CD8-positive, alpha-beta memory T cell (primary cell): Measurements from ENCODE around the gene PRKAG3. TPM values are rescaled to one million over a fixed set of nuclear protein-coding genes. Genes with fewer than 3 reads are reported as not detected.

Experiments used
- CTCF ChIA-PET: fragments of 350-600 bp; sonication (Branson Sonifier 250); formaldehyde crosslinking; loops from one replicate; lab custom pipeline; 2021; ENCODE audit warnings: antibody characterized with exemption; lab: Charles Lee
- POLR2A ChIA-PET: fragments of 350-600 bp; sonication (Branson Sonifier 250); formaldehyde crosslinking; loops from one replicate; lab custom pipeline; 2021; ENCODE audit warnings: antibody characterized with exemption; lab: Charles Lee
- DNase-seq, 5 donors: peaks; one replicate each; pipeline versions ENCODE4 v3.0.0 to v3.0.0-alpha.2; 2020 to 2022; ENCODE audit warnings: mixed read lengths in 1 of 5
- H3K27ac ChIP-seq: one replicate; pipeline ENCODE4 v1.7.0; 2013; ENCODE audit warnings: low read depth, mild to moderate bottlenecking, low read length, moderate library complexity
- H3K27me3 ChIP-seq: 2 replicates; pipeline ENCODE4 v1.7.0; 2013; ENCODE audit warnings: low read length, mild to moderate bottlenecking; ENCODE audit not compliant: insufficient read depth, poor library complexity, severe bottlenecking
- H3K36me3 ChIP-seq: 2 replicates; pipeline ENCODE4 v1.7.0; 2013; ENCODE audit warnings: mild to moderate bottlenecking, low read length, moderate library complexity; ENCODE audit not compliant: insufficient read depth
- H3K4me1 ChIP-seq: 2 replicates; pipeline ENCODE4 v1.7.0; 2013; ENCODE audit warnings: mild to moderate bottlenecking, low read length, moderate library complexity; ENCODE audit not compliant: insufficient read depth
- H3K4me3 ChIP-seq: 2 replicates; pipeline ENCODE4 v1.7.0; 2013; ENCODE audit warnings: mild to moderate bottlenecking, low read length
- H3K9me3 ChIP-seq: 2 replicates; pipeline ENCODE4 v1.7.0; 2013; ENCODE audit warnings: mild to moderate bottlenecking, low read length
- H3K27ac Mint-ChIP-seq, 8 donors: one replicate each; pipeline ENCODE4 v1.8.0; 2020 to 2021; ENCODE audit warnings: mixed read lengths in 8 of 8, mild to moderate bottlenecking in 6 of 8, inconsistent platforms in 3 of 8, moderate library complexity in 3 of 8
- H3K27me3 Mint-ChIP-seq, 2 donors: one replicate each; pipeline ENCODE4 v1.8.0; 2020 to 2021; ENCODE audit warnings: mixed read lengths in 2 of 2, mild to moderate bottlenecking in 1 of 2, moderate library complexity in 1 of 2
- H3K36me3 Mint-ChIP-seq, 3 donors: one replicate each; pipeline ENCODE4 v1.8.0; 2020 to 2021; ENCODE audit warnings: mixed read lengths in 3 of 3, inconsistent platforms in 1 of 3, mild to moderate bottlenecking in 1 of 3
- H3K4me1 Mint-ChIP-seq, 3 donors: one replicate each; pipeline ENCODE4 v1.8.0; 2020 to 2021; ENCODE audit warnings: mixed read lengths in 3 of 3, inconsistent platforms in 1 of 3, mild to moderate bottlenecking in 1 of 3
- H3K4me3 Mint-ChIP-seq, 7 donors: one replicate each; pipeline ENCODE4 v1.8.0; 2020 to 2021; ENCODE audit warnings: mixed read lengths in 7 of 7, mild to moderate bottlenecking in 6 of 7, moderate library complexity in 4 of 7, inconsistent platforms in 2 of 7
- H3K9me3 Mint-ChIP-seq, 5 donors: one replicate each; pipeline ENCODE4 v1.8.0; 2020 to 2022; ENCODE audit warnings: mixed read lengths in 5 of 5, mild to moderate bottlenecking in 3 of 5, moderate library complexity in 2 of 5, inconsistent platforms in 1 of 5
- polyA plus RNA-seq: library from polyadenylated mRNA; unstranded; fragments of 300-500 nt; fragmentation: Illumina TruSeq; gene quantifications from one replicate; pipeline ENCODE4 v1.2.3, GENCODE V29; 2021
- total RNA-seq, 2 experiments: library from RNA; stranded (reverse); gene quantifications; one replicate each; pipeline ENCODE4 v1.2.3, GENCODE V29; 2021

The PRKAG3 gene
- total and polyA plus RNA-seq, 3 experiments from 2014 or later: not detected

DNA sequence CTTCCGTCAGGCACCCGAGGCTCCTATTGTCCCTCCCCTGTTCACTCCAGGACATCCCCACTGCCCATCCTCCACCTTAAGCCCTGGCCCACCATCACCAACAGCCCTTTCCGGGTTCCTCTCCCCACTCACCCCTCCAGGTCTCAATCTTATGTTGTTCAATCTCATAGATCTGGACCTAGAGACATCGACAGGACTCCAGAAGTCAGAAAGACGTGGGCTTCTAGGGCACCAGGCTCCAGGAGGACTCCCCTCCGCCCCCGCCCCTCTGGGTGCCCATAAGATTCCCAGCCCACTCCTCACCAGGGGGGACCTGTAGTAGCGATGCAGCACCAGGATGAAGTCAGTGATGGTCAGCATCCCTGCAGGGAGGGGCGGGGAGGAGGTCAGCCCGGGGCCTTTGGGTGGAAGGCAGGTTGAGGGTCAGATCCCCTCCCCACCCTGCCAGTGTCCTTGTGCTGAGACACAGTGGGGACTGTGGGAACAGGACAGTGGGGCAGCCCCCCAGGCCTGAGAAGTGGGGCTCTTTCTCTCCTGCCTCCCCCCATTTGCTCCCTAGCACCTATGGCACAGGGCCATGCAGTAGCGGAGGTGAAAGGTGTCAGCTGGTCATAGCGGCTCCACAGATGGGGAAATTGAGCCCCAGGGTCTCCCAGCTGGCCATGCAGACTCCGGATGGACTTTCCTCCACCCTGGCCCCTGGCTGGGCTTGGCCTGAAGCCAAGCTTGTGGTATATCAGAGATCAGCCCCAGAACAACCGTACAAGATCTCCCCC, 3.7 kb downstream of the PRKAG3 start:
- Histone ChIP-seq H3K36me3 (no peaks in the 10 kb centered on the region), H3K4me1 (no peaks in the 10 kb centered on the region), H3K27me3 (peaks cover under 1% of the 10 kb centered on the region), H3K4me3 (no peak overlapping the region), H3K9me3 (no peaks in the 10 kb centered on the region), H3K27ac (no peak overlapping the region)
- H3K27ac Mint-ChIP-seq: no peak overlapping the region
- ChIA-PET POLR2A (no interaction called here), CTCF (no interaction called here)
- peaks cover 0 to 2% (median 0%) of the 10 kb centered on the region in 5 donors for H3K9me3 Mint-ChIP-seq
- no peaks in the 10 kb centered on the region for H3K36me3 Mint-ChIP-seq
- no peaks in the 10 kb centered on the region for H3K4me1 Mint-ChIP-seq
- DNase-seq: no peak
- no peak overlapping the region for H3K4me3 Mint-ChIP-seq
- peaks cover 28 to 48% of the 10 kb centered on the region in 2 donors for H3K27me3 Mint-ChIP-seq

DNA sequence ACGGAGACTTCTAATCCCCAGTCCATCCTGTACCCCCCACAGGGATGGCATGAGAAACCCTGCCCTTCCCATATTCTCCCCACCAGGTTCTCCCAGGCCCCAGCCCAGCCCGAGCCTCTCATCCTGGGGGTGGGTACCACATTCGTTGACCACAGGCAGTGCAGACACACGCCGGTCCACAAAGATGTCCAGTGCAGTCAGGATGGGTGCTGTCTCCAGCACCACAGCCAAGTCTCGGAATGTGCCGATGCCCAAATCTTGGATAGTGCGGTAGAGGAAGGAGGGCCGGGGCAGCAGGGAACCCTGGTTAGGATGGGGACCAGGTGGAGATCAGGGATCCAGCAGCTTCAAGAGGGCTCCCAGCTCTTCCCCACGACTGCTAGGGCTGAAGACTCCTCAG, 4.8 kb downstream of the PRKAG3 start:
- H3K27ac Mint-ChIP-seq: no peak overlapping the region
- H3K27ac ChIP-seq: no peak overlapping the region
- no peaks in the 10 kb centered on the region for H3K9me3 ChIP-seq
- no peaks in the 10 kb centered on the region for H3K4me1 Mint-ChIP-seq
- no peaks in the 10 kb centered on the region for H3K36me3 ChIP-seq
- no peaks in the 10 kb centered on the region for H3K4me1 ChIP-seq
- ChIA-PET POLR2A (no interaction called here), CTCF (no interaction called here)
- peaks cover 0 to 2% (median 0%) of the 10 kb centered on the region in 5 donors for H3K9me3 Mint-ChIP-seq
- peaks cover 26 to 39% of the 10 kb centered on the region in 2 donors for H3K27me3 Mint-ChIP-seq
- H3K36me3 Mint-ChIP-seq: no peaks in the 10 kb centered on the region
- DNase-seq: no peak
- H3K4me3 Mint-ChIP-seq: no peak overlapping the region
- H3K4me3 ChIP-seq: no peak overlapping the region
- H3K27me3 ChIP-seq: no peaks in the 10 kb centered on the region

DNA sequence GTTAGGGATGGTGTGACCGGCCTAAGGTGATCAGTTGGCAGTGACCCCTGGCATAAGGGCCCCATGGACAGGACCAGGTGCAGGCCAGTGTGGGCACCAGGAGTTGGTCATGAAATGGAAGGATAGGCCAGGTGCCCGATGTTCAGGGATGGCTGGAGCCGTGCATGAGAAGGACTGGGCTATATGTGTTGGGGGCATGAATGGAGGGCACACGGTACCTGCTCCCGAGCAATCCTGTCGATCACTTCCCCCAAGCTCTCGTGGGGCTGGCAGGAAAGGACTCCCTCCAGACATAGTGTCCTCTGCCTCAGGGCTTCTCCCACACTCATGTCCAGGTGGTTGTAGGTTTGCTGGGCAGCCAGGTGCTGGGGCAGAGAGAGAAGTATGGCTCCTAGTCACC, 7.6 kb downstream of the PRKAG3 start:
- H3K27me3 Mint-ChIP-seq: peaks cover 23 to 35% of the 10 kb centered on the region in 2 donors
- DNase-seq: no peak
- H3K4me1 Mint-ChIP-seq: no peaks in the 10 kb centered on the region
- Histone ChIP-seq H3K36me3 (no peaks in the 10 kb centered on the region), H3K4me3 (no peak overlapping the region), H3K9me3 (no peaks in the 10 kb centered on the region), H3K27ac (no peak overlapping the region), H3K27me3 (no peaks in the 10 kb centered on the region), H3K4me1 (no peaks in the 10 kb centered on the region)
- CTCF ChIA-PET: no interaction called here
- no peaks in the 10 kb centered on the region for H3K36me3 Mint-ChIP-seq
- no peak overlapping the region for H3K4me3 Mint-ChIP-seq
- POLR2A ChIA-PET: no interaction called here
- H3K27ac Mint-ChIP-seq: no peak overlapping the region
- no peaks in the 10 kb centered on the region for H3K9me3 Mint-ChIP-seq

DNA sequence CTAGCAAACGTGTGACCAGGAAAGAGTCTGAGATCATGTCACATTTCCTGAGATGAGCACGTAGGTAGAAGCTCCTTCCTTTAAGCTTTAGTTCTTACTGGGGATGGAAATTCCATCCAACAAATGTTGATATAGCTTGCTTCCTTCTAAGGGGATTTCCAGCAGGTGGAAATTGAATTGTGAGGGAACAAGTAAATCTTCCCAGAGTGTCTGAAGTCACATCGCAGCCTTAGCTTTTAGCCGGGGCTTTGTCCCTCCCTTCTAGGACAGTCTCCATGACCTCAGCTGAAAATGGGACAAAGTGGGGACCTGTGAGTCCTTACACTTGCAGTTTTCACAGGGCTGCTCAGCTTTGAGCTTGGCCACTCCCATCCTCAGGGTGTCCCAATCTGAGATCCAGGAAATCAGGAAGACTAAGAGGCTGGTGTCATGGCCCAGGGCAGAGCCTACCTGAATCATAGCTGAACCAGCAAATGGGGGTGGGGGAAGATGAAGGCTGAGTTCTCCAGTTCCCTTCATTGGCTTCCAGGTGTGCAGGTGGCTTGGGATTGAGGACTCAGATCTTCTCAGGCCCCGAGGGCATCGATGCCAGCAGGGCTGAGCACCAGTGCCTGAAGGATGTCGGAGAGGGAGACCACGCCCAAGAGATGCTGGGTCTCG, 8.3 kb downstream of the PRKAG3 start:
- Histone ChIP-seq H3K27ac (no peak overlapping the region), H3K27me3 (no peaks in the 10 kb centered on the region), H3K4me1 (no peaks in the 10 kb centered on the region), H3K4me3 (no peak overlapping the region), H3K9me3 (no peaks in the 10 kb centered on the region), H3K36me3 (no peaks in the 10 kb centered on the region)
- Mint-ChIP-seq H3K27me3 (peaks cover 21 to 29% of the 10 kb centered on the region in 2 donors), H3K27ac (no peak overlapping the region), H3K36me3 (no peaks in the 10 kb centered on the region), H3K4me3 (no peak overlapping the region), H3K9me3 (no peaks in the 10 kb centered on the region), H3K4me1 (no peaks in the 10 kb centered on the region)
- CTCF ChIA-PET: interaction anchor here (0.6 kb wide), 1 partner anchor 85 kb away, joined by 3 read pairs; no protein-coding TSS in a partner anchor
- POLR2A ChIA-PET: no interaction called here
- DNase-seq: no peak

DNA sequence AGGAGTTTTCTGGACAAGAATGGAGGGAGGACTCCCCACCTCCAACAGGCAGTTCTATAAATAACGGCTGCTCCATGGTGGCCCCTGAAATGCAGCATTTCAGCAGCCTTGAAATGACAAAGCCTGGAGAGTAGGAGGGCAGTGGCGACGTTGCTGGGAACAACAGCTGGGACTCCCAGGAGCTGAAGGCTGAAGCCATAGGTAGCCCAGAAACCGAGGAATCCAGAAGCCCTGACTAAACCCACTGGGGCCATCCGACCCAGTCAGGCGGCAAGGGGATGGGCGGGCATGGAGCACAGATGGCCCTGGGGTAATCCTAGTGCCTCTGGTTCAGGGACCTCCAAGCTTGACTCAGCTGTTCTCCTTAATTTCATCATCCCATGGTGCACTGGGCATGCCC, 9.0 kb downstream of the PRKAG3 start:
- no peak for DNase-seq
- Histone ChIP-seq H3K4me3 (no peak overlapping the region), H3K36me3 (no peaks in the 10 kb centered on the region), H3K27ac (no peak overlapping the region), H3K4me1 (no peaks in the 10 kb centered on the region), H3K27me3 (peaks cover 2% of the 10 kb centered on the region), H3K9me3 (no peaks in the 10 kb centered on the region)
- Mint-ChIP-seq H3K27me3 (peaks cover 18 to 25% of the 10 kb centered on the region in 2 donors), H3K36me3 (no peaks in the 10 kb centered on the region), H3K4me1 (no peaks in the 10 kb centered on the region), H3K27ac (no peak overlapping the region), H3K4me3 (no peak overlapping the region), H3K9me3 (no peaks in the 10 kb centered on the region)
- POLR2A ChIA-PET: no interaction called here
- CTCF ChIA-PET: no interaction called here

DNA sequence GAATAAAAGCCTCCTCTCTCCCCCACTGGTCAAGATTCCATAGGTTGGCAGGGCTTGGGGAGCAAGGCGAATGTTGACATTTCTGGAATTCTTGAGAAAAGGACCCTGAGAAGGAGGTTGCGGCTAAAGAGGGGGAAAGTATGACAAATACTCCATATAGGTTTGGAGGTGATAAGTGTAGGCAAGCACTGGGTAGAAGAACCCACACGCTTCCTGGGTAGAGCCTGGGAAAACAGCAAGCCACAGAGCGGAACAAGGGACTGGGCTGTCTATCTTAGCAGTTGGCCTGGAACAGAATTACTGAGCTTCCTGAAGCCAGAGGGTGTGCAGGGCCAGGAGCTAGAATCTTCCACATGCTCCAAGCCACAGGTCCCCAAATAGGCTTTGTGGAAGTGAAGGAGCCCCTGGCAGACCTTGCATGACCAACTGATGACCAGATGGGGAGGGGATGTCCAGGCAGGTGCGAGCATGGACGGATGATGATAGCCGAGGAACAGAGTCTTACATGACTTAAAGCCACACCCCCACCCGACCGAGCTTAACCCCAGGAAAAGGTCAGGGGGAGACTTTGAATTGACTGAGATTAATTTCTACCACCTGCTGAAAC, 9.9 kb downstream of the PRKAG3 start:
- Mint-ChIP-seq H3K9me3 (no peaks in the 10 kb centered on the region), H3K4me3 (no peak overlapping the region), H3K27me3 (peaks cover 12 to 25% of the 10 kb centered on the region in 2 donors), H3K27ac (peak overlapping the region in 1 of 8 donors; percentile 47), H3K4me1 (no peaks in the 10 kb centered on the region), H3K36me3 (no peaks in the 10 kb centered on the region)
- Histone ChIP-seq H3K4me1 (no peaks in the 10 kb centered on the region), H3K9me3 (no peaks in the 10 kb centered on the region), H3K27me3 (peaks cover 5% of the 10 kb centered on the region), H3K4me3 (no peak overlapping the region), H3K27ac (no peak overlapping the region), H3K36me3 (no peaks in the 10 kb centered on the region)
- DNase-seq: no peak
- CTCF ChIA-PET: no interaction called here
- POLR2A ChIA-PET: no interaction called here

DNA sequence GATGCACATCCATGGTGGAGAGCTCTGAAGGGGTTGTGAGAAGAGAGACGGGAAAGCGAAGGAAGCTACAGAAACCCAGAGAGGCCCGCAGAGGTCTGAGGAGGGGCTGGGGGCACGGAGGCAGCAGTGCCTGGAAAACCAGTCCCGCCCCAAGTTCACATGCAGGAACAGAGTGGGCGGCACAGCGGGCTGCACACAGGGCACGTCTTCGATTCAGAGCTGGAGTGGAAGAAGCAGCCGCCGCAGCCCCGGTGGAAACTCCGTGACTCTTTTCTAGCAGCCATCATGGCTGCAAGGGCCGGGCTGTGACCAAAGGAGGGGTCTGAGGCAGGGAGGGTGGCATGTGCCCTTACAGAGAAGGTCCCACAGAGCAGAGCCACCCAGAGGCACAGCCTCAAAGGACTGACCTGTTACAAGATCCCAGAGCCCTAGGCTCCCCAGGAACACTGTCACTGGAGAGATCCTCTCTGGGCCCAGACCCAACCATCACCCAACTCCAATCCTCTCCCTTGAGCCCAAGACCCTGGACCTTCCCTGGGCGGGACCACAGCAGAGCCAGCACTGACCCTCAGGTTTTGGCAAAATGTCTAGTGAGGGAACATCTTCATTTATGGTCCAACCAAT, 10.7 kb downstream of the PRKAG3 start:
- H3K4me3 Mint-ChIP-seq: no peak overlapping the region

DNA sequence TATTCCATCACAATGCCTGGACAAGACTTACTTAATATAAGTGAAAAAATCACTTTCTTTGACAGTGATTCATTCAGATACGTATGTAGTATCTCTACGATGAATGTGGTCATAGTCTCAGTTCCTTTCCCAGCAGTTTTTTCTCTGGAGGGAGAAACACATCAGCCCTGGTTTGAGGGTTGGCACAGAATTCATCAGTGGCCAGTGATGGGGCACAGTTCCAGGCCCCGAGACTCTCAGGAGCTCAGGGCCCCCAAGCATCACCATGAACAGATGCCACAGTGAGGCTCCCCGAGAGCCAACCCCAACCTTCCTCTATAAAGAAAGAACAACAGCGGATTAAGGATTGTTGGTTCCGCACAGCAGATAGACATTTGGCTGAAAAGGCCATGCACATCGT, 12.5 kb downstream of the PRKAG3 start:
- H3K4me3 Mint-ChIP-seq: peak overlapping the region in 1 of 7 donors; percentile 13
- ChIA-PET CTCF (no interaction called here), POLR2A (no interaction called here)
- no peaks in the 10 kb centered on the region for H3K4me1 Mint-ChIP-seq
- Histone ChIP-seq H3K4me1 (no peaks in the 10 kb centered on the region), H3K9me3 (no peaks in the 10 kb centered on the region), H3K4me3 (no peak overlapping the region), H3K27me3 (peaks cover 5% of the 10 kb centered on the region), H3K36me3 (no peaks in the 10 kb centered on the region), H3K27ac (no peak overlapping the region)
- no peak overlapping the region for H3K27ac Mint-ChIP-seq
- peaks cover 13 to 34% of the 10 kb centered on the region in 2 donors for H3K27me3 Mint-ChIP-seq
- no peak for DNase-seq
- no peaks in the 10 kb centered on the region for H3K9me3 Mint-ChIP-seq
- no peaks in the 10 kb centered on the region for H3K36me3 Mint-ChIP-seq

More for the DNA sequence above, 10.7 kb downstream of the PRKAG3 start:
- no peak overlapping the region for H3K4me3 ChIP-seq
- no peaks in the 10 kb centered on the region for H3K4me1 Mint-ChIP-seq
- H3K36me3 ChIP-seq: no peaks in the 10 kb centered on the region
- H3K27me3 ChIP-seq: peaks cover 5% of the 10 kb centered on the region
- no peaks in the 10 kb centered on the region for H3K4me1 ChIP-seq
- POLR2A ChIA-PET: no interaction called here
- no peak overlapping the region for H3K27ac ChIP-seq
- H3K9me3 ChIP-seq: no peaks in the 10 kb centered on the region
- CTCF ChIA-PET: no interaction called here
- H3K27me3 Mint-ChIP-seq: peaks cover 16 to 30% of the 10 kb centered on the region in 2 donors
- DNase-seq: no peak
- no peak overlapping the region for H3K27ac Mint-ChIP-seq
- H3K36me3 Mint-ChIP-seq: no peaks in the 10 kb centered on the region
- H3K9me3 Mint-ChIP-seq: no peaks in the 10 kb centered on the region
